Neural progenitor cell (in vitro differentiated cells): ENCODE measurements around the gene ANKRD11.

ENCODE experiments used
- EZH2phosphoT487 ChIP-seq: fragments of 200-600 bp; sonication (generic); IDR thresholded peaks from 2 replicates; pipeline ENCODE4 v1.6.1; 2017; ENCODE audit warnings: antibody characterized with exemption
- TF ChIP-seq, protein P1 (sequence below): fragments of 200-600 bp; sonication (generic); IDR thresholded peaks from 2 replicates; pipeline ENCODE4 v1.5.1; 2017; ENCODE audit warnings: antibody characterized with exemption, mild to moderate bottlenecking

DNA sequence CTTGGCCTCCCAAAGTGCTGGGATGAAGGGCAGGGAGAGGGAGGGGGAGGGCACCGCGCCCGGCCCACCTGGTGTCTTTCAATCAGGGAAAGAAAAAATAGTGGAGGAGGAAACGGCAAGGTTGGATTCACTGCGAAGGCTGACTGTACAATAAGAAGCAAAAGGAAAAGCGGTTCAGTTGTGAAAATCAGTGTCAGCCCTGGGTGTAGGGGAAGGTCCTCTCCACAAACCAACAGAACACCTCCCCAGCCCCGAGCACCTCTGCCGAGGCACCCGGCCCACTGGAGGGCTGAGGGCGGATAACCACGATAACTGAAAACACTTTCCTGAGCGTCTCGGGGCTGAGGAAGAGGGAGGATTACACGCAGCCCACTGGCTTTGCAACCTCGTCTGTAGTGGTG is 16.4 kb upstream of the ANKRD11 start:
- TF ChIP-seq, protein P1, sequence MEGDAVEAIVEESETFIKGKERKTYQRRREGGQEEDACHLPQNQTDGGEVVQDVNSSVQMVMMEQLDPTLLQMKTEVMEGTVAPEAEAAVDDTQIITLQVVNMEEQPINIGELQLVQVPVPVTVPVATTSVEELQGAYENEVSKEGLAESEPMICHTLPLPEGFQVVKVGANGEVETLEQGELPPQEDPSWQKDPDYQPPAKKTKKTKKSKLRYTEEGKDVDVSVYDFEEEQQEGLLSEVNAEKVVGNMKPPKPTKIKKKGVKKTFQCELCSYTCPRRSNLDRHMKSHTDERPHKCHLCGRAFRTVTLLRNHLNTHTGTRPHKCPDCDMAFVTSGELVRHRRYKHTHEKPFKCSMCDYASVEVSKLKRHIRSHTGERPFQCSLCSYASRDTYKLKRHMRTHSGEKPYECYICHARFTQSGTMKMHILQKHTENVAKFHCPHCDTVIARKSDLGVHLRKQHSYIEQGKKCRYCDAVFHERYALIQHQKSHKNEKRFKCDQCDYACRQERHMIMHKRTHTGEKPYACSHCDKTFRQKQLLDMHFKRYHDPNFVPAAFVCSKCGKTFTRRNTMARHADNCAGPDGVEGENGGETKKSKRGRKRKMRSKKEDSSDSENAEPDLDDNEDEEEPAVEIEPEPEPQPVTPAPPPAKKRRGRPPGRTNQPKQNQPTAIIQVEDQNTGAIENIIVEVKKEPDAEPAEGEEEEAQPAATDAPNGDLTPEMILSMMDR, result no peak
- TF ChIP-seq EZH2phosphoT487, result no peak
